OCI-LY1 (cell line): Measurements from ENCODE around the gene FRAS1.

ENCODE experiments used
- H2AFZ ChIP-seq: fragments of 200-600 bp; sonication (generic), shearing (Covaris generic); 2 replicates; pipeline ENCODE4 v1.6.0; 2014; ENCODE audit warnings: antibody characterized with exemption, mild to moderate bottlenecking, low read length
- H3F3A ChIP-seq: fragments of 200-600 bp; sonication (generic), shearing (Covaris generic); 2 replicates; pipeline ENCODE4 v1.6.0; 2014; ENCODE audit warnings: mild to moderate bottlenecking, antibody characterized with exemption, low read length, moderate library complexity; ENCODE audit not compliant: insufficient read depth
- H3K27ac ChIP-seq: fragments of 200-600 bp; sonication (generic); 2 replicates; pipeline ENCODE4 v1.5.1; 2014; ENCODE audit warnings: low read length, mixed run types, mild to moderate bottlenecking, low read depth; ENCODE audit not compliant: poor library complexity, severe bottlenecking
- H3K27me3 ChIP-seq: fragments of 200-600 bp; sonication (generic); 2 replicates; pipeline ENCODE4 v1.6.0; 2014; ENCODE audit warnings: antibody characterized with exemption, mild to moderate bottlenecking, low read length, moderate library complexity; ENCODE audit not compliant: insufficient read depth
- H3K36me3 ChIP-seq: fragments of 200-600 bp; sonication (generic); 2 replicates; pipeline ENCODE4 v1.6.1; 2014; ENCODE audit warnings: mild to moderate bottlenecking, antibody characterized with exemption, low read length, moderate library complexity, mixed read lengths; ENCODE audit not compliant: insufficient read depth
- H3K4me1 ChIP-seq: fragments of 200-600 bp; sonication (generic); 2 replicates; pipeline ENCODE4 v1.5.1; 2014; ENCODE audit warnings: mild to moderate bottlenecking, low read length, moderate library complexity; ENCODE audit not compliant: insufficient read depth, severe bottlenecking
- H3K4me2 ChIP-seq: fragments of 200-600 bp; sonication (generic), shearing (Covaris generic); 2 replicates; pipeline ENCODE4 v1.6.1; 2014; ENCODE audit warnings: low read length
- H3K4me3 ChIP-seq: fragments of 200-600 bp; sonication (generic); 2 replicates; pipeline ENCODE4 v1.5.1; 2014; ENCODE audit warnings: low read length, low read depth, mild to moderate bottlenecking, mixed read lengths; ENCODE audit not compliant: poor library complexity, severe bottlenecking
- H3K79me2 ChIP-seq: fragments of 200-600 bp; shearing (Covaris generic); 2 replicates; pipeline ENCODE4 v1.6.1; 2016; ENCODE audit warnings: mixed run types, low read length, mixed read lengths; ENCODE audit not compliant: insufficient read depth
- H3K9ac ChIP-seq: fragments of 200-600 bp; sonication (generic), shearing (Covaris generic); 2 replicates; pipeline ENCODE4 v1.6.1; 2014; ENCODE audit warnings: mild to moderate bottlenecking, low read length, mixed read lengths
- H3K9me2 ChIP-seq: fragments of 200-600 bp; sonication (generic), shearing (Covaris generic); 2 replicates; pipeline ENCODE4 v1.6.1; 2014; ENCODE audit warnings: low read depth, mild to moderate bottlenecking, low read length, mixed read lengths
- H3K9me3 ChIP-seq: fragments of 200-600 bp; shearing (Covaris generic); 2 replicates; pipeline ENCODE4 v1.6.1; 2014; ENCODE audit warnings: low read length, mixed read lengths
- H4K20me1 ChIP-seq: fragments of 200-600 bp; sonication (generic), shearing (Covaris generic); 2 replicates; pipeline ENCODE4 v1.6.0; 2016; ENCODE audit warnings: mild to moderate bottlenecking, low read length; ENCODE audit not compliant: insufficient read depth
- EZH2 ChIP-seq: fragments of 200-600 bp; sonication (generic), shearing (Covaris generic); IDR thresholded peaks from 2 replicates; pipeline ENCODE4 v1.8.0; 2017; ENCODE audit warnings: borderline replicate concordance, mixed run types, mild to moderate bottlenecking, antibody characterized with exemption, low read length, moderate library complexity, mixed read lengths
- TF ChIP-seq, protein P1 (sequence below): fragments of 200-600 bp; sonication (generic), shearing (Covaris generic); IDR thresholded peaks from 2 replicates; pipeline ENCODE4 v1.5.1; 2017; ENCODE audit warnings: mild to moderate bottlenecking, antibody characterized with exemption, low read length, moderate library complexity, mixed read lengths

The FRAS1 gene

DNA sequence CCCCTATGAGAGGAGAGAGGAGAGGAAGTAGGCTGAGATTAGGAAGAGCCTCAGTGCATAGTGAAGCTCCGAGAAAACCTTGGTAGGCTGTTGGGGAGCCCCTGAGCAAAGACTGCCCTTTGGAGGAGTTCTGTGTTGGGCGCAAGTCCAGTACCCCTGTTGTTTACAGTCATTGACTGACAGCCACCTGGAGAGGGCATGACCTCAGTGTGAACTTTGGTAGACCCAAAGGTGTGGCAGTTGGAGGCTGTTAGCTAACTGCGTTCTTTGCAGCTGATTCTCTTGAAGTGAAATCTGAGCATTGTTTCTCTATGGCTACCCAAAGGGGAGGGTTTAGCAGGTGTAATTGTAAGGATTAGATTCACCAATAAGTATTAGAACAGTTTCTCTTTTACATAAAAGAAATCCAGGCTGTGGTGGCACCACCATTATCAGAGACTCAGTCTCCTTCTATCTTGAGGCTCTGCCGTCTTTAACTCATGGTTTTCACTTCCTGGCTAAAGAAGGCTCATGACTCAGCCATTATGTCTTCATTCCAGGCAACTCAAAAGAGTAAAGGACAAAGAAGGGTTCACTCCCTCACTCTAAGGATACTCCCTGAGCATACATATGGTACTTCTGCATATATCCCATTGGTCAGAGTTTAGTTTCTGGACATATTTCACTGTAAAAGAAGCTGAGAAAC, 527.9 kb downstream of the FRAS1 start:
- H3K79me2 ChIP-seq, result no peaks in the 10 kb centered on the region
- no peaks in the 10 kb centered on the region for H3K4me1 ChIP-seq
- no peaks in the 10 kb centered on the region for H3F3A ChIP-seq
- H3K4me2 ChIP-seq, result no peak overlapping the region
- no peaks in the 10 kb centered on the region for H3K9me2 ChIP-seq
- no peak overlapping the region for H3K4me3 ChIP-seq
- H3K27ac ChIP-seq, result no peak overlapping the region
- H3K9ac ChIP-seq, result no peak overlapping the region
- TF ChIP-seq, protein P1, sequence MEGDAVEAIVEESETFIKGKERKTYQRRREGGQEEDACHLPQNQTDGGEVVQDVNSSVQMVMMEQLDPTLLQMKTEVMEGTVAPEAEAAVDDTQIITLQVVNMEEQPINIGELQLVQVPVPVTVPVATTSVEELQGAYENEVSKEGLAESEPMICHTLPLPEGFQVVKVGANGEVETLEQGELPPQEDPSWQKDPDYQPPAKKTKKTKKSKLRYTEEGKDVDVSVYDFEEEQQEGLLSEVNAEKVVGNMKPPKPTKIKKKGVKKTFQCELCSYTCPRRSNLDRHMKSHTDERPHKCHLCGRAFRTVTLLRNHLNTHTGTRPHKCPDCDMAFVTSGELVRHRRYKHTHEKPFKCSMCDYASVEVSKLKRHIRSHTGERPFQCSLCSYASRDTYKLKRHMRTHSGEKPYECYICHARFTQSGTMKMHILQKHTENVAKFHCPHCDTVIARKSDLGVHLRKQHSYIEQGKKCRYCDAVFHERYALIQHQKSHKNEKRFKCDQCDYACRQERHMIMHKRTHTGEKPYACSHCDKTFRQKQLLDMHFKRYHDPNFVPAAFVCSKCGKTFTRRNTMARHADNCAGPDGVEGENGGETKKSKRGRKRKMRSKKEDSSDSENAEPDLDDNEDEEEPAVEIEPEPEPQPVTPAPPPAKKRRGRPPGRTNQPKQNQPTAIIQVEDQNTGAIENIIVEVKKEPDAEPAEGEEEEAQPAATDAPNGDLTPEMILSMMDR, result no peak
- no peak for TF ChIP-seq EZH2
- H2AFZ ChIP-seq, result no peak overlapping the region
- no peaks in the 10 kb centered on the region for H3K36me3 ChIP-seq
- H3K9me3 ChIP-seq, result no peaks in the 10 kb centered on the region
- H3K27me3 ChIP-seq, result no peaks in the 10 kb centered on the region
- H4K20me1 ChIP-seq, result no peaks in the 10 kb centered on the region

DNA sequence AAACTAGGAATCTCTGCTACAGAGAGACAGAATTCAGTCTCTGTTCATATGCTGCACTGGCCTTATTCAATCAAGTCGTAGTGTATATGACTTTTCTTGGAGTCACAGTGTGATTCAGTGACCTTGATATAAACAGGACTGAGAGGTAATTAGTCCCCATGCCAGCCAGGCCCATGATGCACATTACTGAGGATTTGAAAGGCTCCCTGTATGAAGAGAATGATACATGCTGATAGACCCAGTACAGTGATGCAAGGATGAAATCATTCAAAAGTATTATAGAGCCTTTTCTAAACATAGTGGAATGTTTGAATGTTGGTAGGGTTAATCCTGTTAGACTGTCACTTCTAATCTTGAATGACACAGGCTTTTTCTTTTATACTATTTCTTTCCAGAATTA, 528.5 kb downstream of the FRAS1 start:
- Histone ChIP-seq H3K4me1 (no peaks in the 10 kb centered on the region), H3K9me2 (no peaks in the 10 kb centered on the region), H2AFZ (no peak overlapping the region), H3K27me3 (no peaks in the 10 kb centered on the region), H3K79me2 (no peaks in the 10 kb centered on the region), H3K9me3 (no peaks in the 10 kb centered on the region), H3K4me3 (no peak overlapping the region), H3F3A (no peaks in the 10 kb centered on the region), H3K36me3 (no peaks in the 10 kb centered on the region), H3K9ac (no peak overlapping the region), H3K4me2 (no peak overlapping the region), H3K27ac (no peak overlapping the region), H4K20me1 (no peaks in the 10 kb centered on the region)
- TF ChIP-seq, protein P1, result no peak
- TF ChIP-seq EZH2, result no peak

DNA sequence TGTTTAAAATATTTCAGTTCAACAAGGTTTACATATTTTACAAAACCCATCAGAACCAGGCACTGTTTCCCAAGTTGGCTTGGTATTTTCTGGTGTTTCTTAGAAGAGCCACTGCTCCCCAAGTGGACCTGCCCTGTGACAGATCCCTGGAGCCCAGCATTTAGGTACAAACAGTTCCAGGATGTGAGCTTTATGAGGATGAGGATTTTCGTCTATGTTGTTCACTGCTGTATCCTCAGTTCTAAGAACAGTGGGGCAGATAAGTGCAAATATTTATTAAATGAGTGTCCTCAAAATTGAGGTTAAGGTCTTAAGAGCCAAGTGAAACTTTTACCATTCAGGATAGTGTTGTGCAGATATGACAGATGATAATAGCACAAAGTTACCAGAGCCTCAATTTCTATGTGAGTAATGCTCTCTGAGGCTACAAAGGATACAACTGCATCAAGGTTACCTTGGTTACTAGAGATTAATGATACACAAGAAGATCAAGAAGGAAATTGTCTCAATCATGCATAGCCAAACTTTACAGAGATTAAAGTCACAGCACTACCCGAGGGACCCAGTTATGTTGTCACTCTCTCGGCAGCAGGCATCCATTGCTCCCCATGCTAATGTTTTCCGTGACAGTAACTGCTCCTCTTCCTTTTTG, 531.9 kb downstream of the FRAS1 start:
- H3K9me2 ChIP-seq, result no peaks in the 10 kb centered on the region
- H3K27ac ChIP-seq, result no peak overlapping the region
- H3F3A ChIP-seq, result no peaks in the 10 kb centered on the region
- no peaks in the 10 kb centered on the region for H3K9me3 ChIP-seq
- TF ChIP-seq EZH2, result no peak
- TF ChIP-seq, protein P1, result no peak
- no peaks in the 10 kb centered on the region for H3K79me2 ChIP-seq
- no peak overlapping the region for H3K4me3 ChIP-seq
- H3K27me3 ChIP-seq, result no peaks in the 10 kb centered on the region
- no peak overlapping the region for H3K4me2 ChIP-seq
- no peaks in the 10 kb centered on the region for H3K4me1 ChIP-seq
- no peak overlapping the region for H3K9ac ChIP-seq
- H2AFZ ChIP-seq, result no peak overlapping the region
- H3K36me3 ChIP-seq, result no peaks in the 10 kb centered on the region
- no peaks in the 10 kb centered on the region for H4K20me1 ChIP-seq
